HepG2 (cell line): ENCODE data around the gene MFAP1. TPM values are rescaled to one million over a fixed set of nuclear protein-coding genes. Genes with fewer than 3 reads are reported as not detected.

Experiments used
- microRNA counts: library from miRNA; unstranded; fragments of <30 nt; microRNA quantifications from one replicate; lab custom pipeline; 2015
- microRNA-seq: library from miRNA; unstranded; fragments of <30 nt; microRNA quantifications from one replicate; pipeline ENCODE4, GENCODE V29; 2020
- polyA plus RNA-seq, 8 experiments: library from polyadenylated mRNA; depleted of rRNA in 3 of 8; stranded (reverse) in 7 of 8; unstranded in 1 of 8; fragments of >200 nt; fragmentation: Illumina TruSeq in 4 of 8; extraction: Trizol in 4 of 8; gene quantifications; 2 replicates each; pipeline versions ENCODE4 v1.2.1 to v1.2.3, GENCODE V29; 2011 to 2016; ENCODE audit warnings: low read depth in 4 of 8, missing spikeins in 1 of 8, mixed read lengths in 1 of 8; ENCODE audit not compliant: insufficient read depth in 1 of 8
- small RNA-seq, 3 experiments: library from RNA; depleted of rRNA; stranded (forward); fragments of <200 nt; gene quantifications; one replicate each; pipeline ENCODE3, GENCODE V24; 2012; ENCODE audit warnings: low read depth in 2 of 3, low replicate concordance in 1 of 3; ENCODE audit not compliant: insufficient read length in 3 of 3, insufficient read depth in 2 of 3
- total RNA-seq, 5 experiments: library from RNA; depleted of rRNA; stranded (reverse); fragments of >200 nt; fragmentation: Illumina TruSeq; extraction: Trizol; gene quantifications; 2 replicates each; pipeline ENCODE4 v1.2.3, GENCODE V29; 2016; ENCODE audit warnings: low read depth in 1 of 5

MFAP1 gene
- total and polyA plus RNA-seq, 2 of the 13 experiments (the other 11 are each of a cell fraction or from before 2014, with no cell fraction given) = 11.8 to 39.5 TPM

MicroRNAs encoded within 50 kb of the gene (microRNA counts, 767-probe panel; counts per million panel counts)
- not detected for microRNA hsa-miR-1282 (lab: Ali Mortazavi, UCI)

Small RNAs within 50 kb of the gene (microRNA-seq; reads per million reads assigned to microRNA genes)
- not detected for gene MIR1282

Small RNAs within 50 kb of the gene (small RNA-seq; reads per million reads assigned to genes)
- gene MIR1282 (0 reads per million in 3 experiments), gene RF00019 (0 reads per million in 3 experiments)

Other genes starting within 250 kb of the MFAP1 start
- gene PPIP5K1, start 234.5 kb downstream of the MFAP1 start, total RNA-seq (2016; rRNA removed; fragmentation: Illumina TruSeq; extraction: Trizol) = 8.2 and 9.9 TPM in 2 replicates
- 10.9 and 12.3 TPM in 2 replicates for gene PPIP5K1, start 234.5 kb downstream of the MFAP1 start, polyA plus RNA-seq (2011; rRNA removed)
- gene CKMT1B, start 230.7 kb downstream of the MFAP1 start, total RNA-seq (2016; rRNA removed; fragmentation: Illumina TruSeq; extraction: Trizol) = 0.58 and 0.73 TPM in 2 replicates
- 0.17 and 0.34 TPM in 2 replicates for gene CKMT1B, start 230.7 kb downstream of the MFAP1 start, polyA plus RNA-seq (2011; rRNA removed)
- 0.07 TPM in 1 of 2 replicates, not detected in the other for gene STRC, start 205.9 kb downstream of the MFAP1 start, total RNA-seq (2016; rRNA removed; fragmentation: Illumina TruSeq; extraction: Trizol)
- gene STRC, start 205.9 kb downstream of the MFAP1 start, polyA plus RNA-seq (2011; rRNA removed) = 0.21 and 0.29 TPM in 2 replicates
- gene CATSPER2, start 175.8 kb downstream of the MFAP1 start, total RNA-seq (2016; rRNA removed; fragmentation: Illumina TruSeq; extraction: Trizol) = 0.53 and 0.66 TPM in 2 replicates
- gene CATSPER2, start 175.8 kb downstream of the MFAP1 start, polyA plus RNA-seq (2011; rRNA removed) = 0.28 and 0.78 TPM in 2 replicates
- gene CKMT1A, start 130.8 kb downstream of the MFAP1 start, total RNA-seq (2016; rRNA removed; fragmentation: Illumina TruSeq; extraction: Trizol) = 0.13 TPM in 1 of 2 replicates, not detected in the other
- gene CKMT1A, start 130.8 kb downstream of the MFAP1 start, polyA plus RNA-seq (2011; rRNA removed) = 0.46 TPM in 1 of 2 replicates, not detected in the other
- 210 and 433 TPM in 2 replicates for gene PDIA3, start 78.3 kb downstream of the MFAP1 start, total RNA-seq (2016; rRNA removed; fragmentation: Illumina TruSeq; extraction: Trizol)
- 198 and 238 TPM in 2 replicates for gene PDIA3, start 78.3 kb downstream of the MFAP1 start, polyA plus RNA-seq (2011; rRNA removed)
- gene ELL3, start 47.7 kb downstream of the MFAP1 start, total RNA-seq (2016; rRNA removed; fragmentation: Illumina TruSeq; extraction: Trizol) = 5.8 and 6.1 TPM in 2 replicates
- 8.8 and 9.1 TPM in 2 replicates for gene ELL3, start 47.7 kb downstream of the MFAP1 start, polyA plus RNA-seq (2011; rRNA removed)
- gene SERF2, start 32.4 kb downstream of the MFAP1 start, total RNA-seq (2016; rRNA removed; fragmentation: Illumina TruSeq; extraction: Trizol) = 1,257 and 1,308 TPM in 2 replicates
- 707 and 811 TPM in 2 replicates for gene SERF2, start 32.4 kb downstream of the MFAP1 start, polyA plus RNA-seq (2011; rRNA removed)
- gene SERINC4, start 24.5 kb downstream of the MFAP1 start, total RNA-seq (2016; rRNA removed; fragmentation: Illumina TruSeq; extraction: Trizol) = not detected in 2 replicates
- 0.04 TPM in 1 of 2 replicates, not detected in the other for gene SERINC4, start 24.5 kb downstream of the MFAP1 start, polyA plus RNA-seq (2011; rRNA removed)
- 9.4 and 13.5 TPM in 2 replicates for gene HYPK, start 24.1 kb downstream of the MFAP1 start, total RNA-seq (2016; rRNA removed; fragmentation: Illumina TruSeq; extraction: Trizol)
- 12.7 and 16.5 TPM in 2 replicates for gene HYPK, start 24.1 kb downstream of the MFAP1 start, polyA plus RNA-seq (2011; rRNA removed)
- gene WDR76, start 2.3 kb upstream of the MFAP1 start, total RNA-seq (2016; rRNA removed; fragmentation: Illumina TruSeq; extraction: Trizol) = 9.7 and 11.1 TPM in 2 replicates
- gene WDR76, start 2.3 kb upstream of the MFAP1 start, polyA plus RNA-seq (2011; rRNA removed) = 1.1 and 1.3 TPM in 2 replicates